Gastroesophageal sphincter (tissue), 4 donors: ENCODE measurements around the gene POLR2L. TPM values are rescaled to one million over a fixed set of nuclear protein-coding genes. Genes with fewer than 3 reads are reported as not detected.

Experiments used
- ATAC-seq: fragments of 150-250 bp; one replicate; pipeline ENCODE4 v1.9.1; 2016; ENCODE audit warnings: mild to moderate bottlenecking, moderate library complexity
- H3K27ac ChIP-seq, 4 donors: fragments of 200-600 bp; sonication (generic) in 3 of 4; 1 replicate in 3 of 4; 2 replicates in 1 of 4; pipeline ENCODE4 v1.5.1; 2016 to 2019
- H3K27me3 ChIP-seq: fragments of 200-600 bp; sonication (generic); one replicate; pipeline ENCODE4 v1.5.1; 2019
- H3K36me3 ChIP-seq, 2 donors: fragments of 200-600 bp; sonication (generic); one replicate each; pipeline ENCODE4 v1.5.1; 2019; ENCODE audit warnings: control low read depth in 1 of 2
- H3K4me1 ChIP-seq, 3 donors: fragments of 200-600 bp; sonication (generic); 1 replicate in 2 of 3; 2 replicates in 1 of 3; pipeline ENCODE4 v1.5.1; 2016 to 2019; ENCODE audit warnings: control low read depth in 2 of 3
- H3K4me3 ChIP-seq, 2 donors: fragments of 200-600 bp; sonication (generic); one replicate each; pipeline ENCODE4 v1.5.1; 2019; ENCODE audit warnings: mild to moderate bottlenecking in 1 of 2, moderate library complexity in 1 of 2
- H3K9me3 ChIP-seq, 3 donors: fragments of 200-600 bp; sonication (generic); one replicate each; pipeline ENCODE4 v1.5.1; 2017 to 2019; ENCODE audit warnings: control low read depth in 2 of 3
- EP300 ChIP-seq: sonication (generic); formaldehyde crosslinking; IDR thresholded peaks from one replicate; pipeline ENCODE4 v1.6.1; 2017; ENCODE audit warnings: antibody characterized with exemption, mild to moderate bottlenecking
- POLR2A ChIP-seq, 2 donors: fragments of 450-650 bp; IDR thresholded peaks; one replicate each; pipeline ENCODE4 v1.6.1; 2017; ENCODE audit warnings: antibody characterized with exemption in 2 of 2, mild to moderate bottlenecking in 2 of 2, moderate library complexity in 1 of 2
- POLR2AphosphoS5 ChIP-seq: sonication (generic); formaldehyde crosslinking; IDR thresholded peaks from one replicate; pipeline ENCODE4 v1.6.1; 2017; ENCODE audit warnings: antibody characterized with exemption
- WGBS, 2 donors: methylation state at CpG; one replicate each; pipeline ENCODE4 v1.1.5; 2018; ENCODE audit warnings: low coverage in 1 of 2; 5-methylcytosine and 5-hydroxymethylcytosine counted together
- total RNA-seq, 4 donors: library from RNA; depleted of rRNA; stranded (reverse); fragments of >200 nt; gene quantifications; one replicate each; pipeline ENCODE4 v1.1.0, GENCODE V29; 2016
- TF ChIP-seq, protein P1 (sequence below), 4 experiments: fragments of 200-600 bp in 2 of 4; fragments of 450-650 bp in 2 of 4; sonication (generic) in 1 of 4; IDR thresholded peaks; one replicate each; pipeline ENCODE4 v1.5.1; 2017 to 2019; ENCODE audit warnings: antibody characterized with exemption in 4 of 4, mild to moderate bottlenecking in 2 of 4, moderate library complexity in 2 of 4

POLR2L gene
- total RNA-seq, 4 donors from 2014 or later, result 65.5 to 86.0 (median 71.8) TPM

GRCh38 chr11:837189-837989 is 4.9 kb downstream of the POLR2L start:
- Histone ChIP-seq H3K36me3 (peaks cover 0 to 50% of the 10 kb centered on the region in 2 donors), H3K4me1 (peaks cover 6 to 90% (median 28%) of the 10 kb centered on the region in 3 donors), H3K4me3 (no peak overlapping the region), H3K9me3 (no peaks in the 10 kb centered on the region), H3K27me3 (peaks cover 2% of the 10 kb centered on the region), H3K27ac (peak overlapping the region in 2 of 4 donors; percentile 48 to 89)
- WGBS, 2 donors, result 0% methylated on average over 1 of the region's 22 CpGs; no CpG with 5 or more reads in 1 of the 2 donors
- TF ChIP-seq POLR2AphosphoS5 (peak; percentile 9), EP300 (no peak)
- ATAC-seq, result no peak

GRCh38 chr11:836700-837099 is 5.6 kb downstream of the POLR2L start:
- no peak for TF ChIP-seq POLR2AphosphoS5
- TF ChIP-seq, protein P1, sequence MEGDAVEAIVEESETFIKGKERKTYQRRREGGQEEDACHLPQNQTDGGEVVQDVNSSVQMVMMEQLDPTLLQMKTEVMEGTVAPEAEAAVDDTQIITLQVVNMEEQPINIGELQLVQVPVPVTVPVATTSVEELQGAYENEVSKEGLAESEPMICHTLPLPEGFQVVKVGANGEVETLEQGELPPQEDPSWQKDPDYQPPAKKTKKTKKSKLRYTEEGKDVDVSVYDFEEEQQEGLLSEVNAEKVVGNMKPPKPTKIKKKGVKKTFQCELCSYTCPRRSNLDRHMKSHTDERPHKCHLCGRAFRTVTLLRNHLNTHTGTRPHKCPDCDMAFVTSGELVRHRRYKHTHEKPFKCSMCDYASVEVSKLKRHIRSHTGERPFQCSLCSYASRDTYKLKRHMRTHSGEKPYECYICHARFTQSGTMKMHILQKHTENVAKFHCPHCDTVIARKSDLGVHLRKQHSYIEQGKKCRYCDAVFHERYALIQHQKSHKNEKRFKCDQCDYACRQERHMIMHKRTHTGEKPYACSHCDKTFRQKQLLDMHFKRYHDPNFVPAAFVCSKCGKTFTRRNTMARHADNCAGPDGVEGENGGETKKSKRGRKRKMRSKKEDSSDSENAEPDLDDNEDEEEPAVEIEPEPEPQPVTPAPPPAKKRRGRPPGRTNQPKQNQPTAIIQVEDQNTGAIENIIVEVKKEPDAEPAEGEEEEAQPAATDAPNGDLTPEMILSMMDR (IDR thresholded peaks at IDR 0.05), result no peak
- TF ChIP-seq POLR2A (IDR thresholded peaks at IDR 0.05), result no peak
- no peak for TF ChIP-seq EP300
- peaks cover 9% of the 10 kb centered on the region for H3K27me3 ChIP-seq
- ATAC-seq, result no peak
- H3K9me3 ChIP-seq, result no peaks in the 10 kb centered on the region
- no peak overlapping the region for H3K4me3 ChIP-seq
- peaks cover 6 to 96% (median 34%) of the 10 kb centered on the region in 3 donors for H3K4me1 ChIP-seq
- H3K27ac ChIP-seq, result peak overlapping the region in 2 of 4 donors; percentile 48 to 89
- no CpG with 5 or more reads among the region's 9 CpGs for WGBS, 2 donors
- H3K36me3 ChIP-seq, result peaks cover 0 to 50% of the 10 kb centered on the region in 2 donors

DNA sequence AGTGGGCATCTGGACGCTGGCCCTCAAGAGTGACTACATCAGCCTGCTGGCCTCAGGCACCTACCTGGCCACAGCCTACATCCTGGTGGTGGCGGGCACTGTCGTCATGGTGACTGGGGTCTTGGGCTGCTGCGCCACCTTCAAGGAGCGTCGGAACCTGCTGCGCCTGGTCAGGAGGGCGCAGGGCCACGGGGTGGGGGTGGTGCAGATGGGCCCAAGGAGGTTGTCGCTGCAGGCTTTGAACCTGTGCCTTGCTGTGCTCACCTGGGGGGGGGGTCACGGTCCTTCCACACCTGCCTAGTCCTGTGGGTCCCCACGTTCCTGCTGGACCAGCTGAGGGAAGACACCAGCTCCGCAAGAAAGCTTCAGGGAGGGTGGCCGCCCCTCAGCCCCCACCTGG is 6.1 kb downstream of the POLR2L start:
- ATAC-seq, result no peak
- Histone ChIP-seq H3K9me3 (no peaks in the 10 kb centered on the region), H3K4me3 (no peak overlapping the region), H3K4me1 (peaks cover 6 to 96% (median 31%) of the 10 kb centered on the region in 3 donors), H3K27me3 (peaks cover 13% of the 10 kb centered on the region), H3K27ac (peak overlapping the region in 3 of 4 donors; percentile 48 to 89 (median 56)), H3K36me3 (peaks cover 0 to 50% of the 10 kb centered on the region in 2 donors)
- no CpG with 5 or more reads among the region's 14 CpGs for WGBS, 2 donors
- TF ChIP-seq, protein P1 (IDR thresholded peaks at IDR 0.05), result no peak
- no peak for TF ChIP-seq POLR2AphosphoS5
- TF ChIP-seq EP300, result no peak
- no peak for TF ChIP-seq POLR2A (IDR thresholded peaks at IDR 0.05)

- no peaks in the 10 kb centered on the region for H3K9me3 ChIP-seq
- H3K4me3 ChIP-seq, result peak overlapping the region; percentile 0 to 87
- WGBS, 2 donors, result 15 to 22% methylated on average over 6 to 10 of the region's 31 CpGs
- peaks cover 0 to 96% (median 36%) of the 10 kb centered on the region in 3 donors for H3K4me1 ChIP-seq
- H3K27me3 ChIP-seq, result peaks cover 29% of the 10 kb centered on the region
- peak overlapping the region; percentile 66 to 89 (median 84) for H3K27ac ChIP-seq
- peaks cover 0 to 39% of the 10 kb centered on the region in 2 donors for H3K36me3 ChIP-seq
- TF ChIP-seq, protein P1 (IDR thresholded peaks at IDR 0.05), result peak in 2 of 4 experiments; percentile 4 to 34
- no peak for TF ChIP-seq EP300
- peak; percentile 94 for TF ChIP-seq POLR2AphosphoS5
- peak; percentile 10 to 21 for TF ChIP-seq POLR2A (IDR thresholded peaks at IDR 0.05)
- peak; percentile 64 for ATAC-seq
These were observed 7.7 kb downstream of the POLR2L start for GRCh38 chr11:834371-835316.

DNA sequence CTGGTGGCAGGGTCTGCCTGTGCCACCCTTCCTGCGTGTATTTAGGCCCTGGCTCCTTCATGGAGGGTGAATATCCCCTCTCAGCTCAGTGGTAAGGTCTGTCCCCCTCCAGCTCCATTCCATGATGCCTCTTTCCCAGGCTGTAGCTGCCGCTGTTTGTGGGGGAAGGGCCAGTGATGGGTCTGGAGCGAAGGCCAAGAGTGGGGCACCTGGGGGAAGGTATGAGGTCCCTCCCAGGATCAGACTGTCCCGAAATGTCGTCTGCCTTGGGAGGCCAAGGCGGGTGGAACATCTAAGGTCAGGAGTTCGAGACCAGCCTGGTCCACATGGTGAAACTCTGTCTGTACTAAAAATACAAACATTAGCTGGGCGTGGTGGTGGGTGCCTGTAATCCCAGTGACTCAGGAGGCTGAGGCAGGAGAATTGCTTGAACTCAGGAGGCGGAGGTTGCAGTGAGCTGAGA is 8.4 kb downstream of the POLR2L start:
- ATAC-seq, result no peak
- Histone ChIP-seq H3K27me3 (peaks cover 37% of the 10 kb centered on the region), H3K4me1 (peaks cover 0 to 96% (median 43%) of the 10 kb centered on the region in 3 donors), H3K4me3 (peak overlapping the region; percentile 73 to 87), H3K27ac (peak overlapping the region; percentile 66 to 89 (median 84)), H3K9me3 (no peaks in the 10 kb centered on the region), H3K36me3 (peaks cover 0 to 31% of the 10 kb centered on the region in 2 donors)
- TF ChIP-seq, protein P1 (IDR thresholded peaks at IDR 0.05), result no peak
- TF ChIP-seq EP300, result no peak
- TF ChIP-seq POLR2AphosphoS5, result no peak
- TF ChIP-seq POLR2A (IDR thresholded peaks at IDR 0.05), result no peak
- WGBS, 2 donors, result 21 to 43% methylated on average over 2 of the region's 9 CpGs
